ENCODE measurements around the gene H2BW2. TPM values are rescaled to one million over a fixed set of nuclear protein-coding genes. Genes with fewer than 3 reads are reported as not detected.
"Not testable (repeated sequence)": the region's sequence is repeated elsewhere in the genome, so short reads cannot be mapped to it uniquely, and the experiment has no call there.

H2BW2 gene
- total RNA-seq: not detected in 2 replicates

- TF ChIP-seq CTCF (conservative IDR thresholded peaks at IDR 0.05; ENCODE audit: low read depth, low read length): no peak
- no peak for DNase-seq (ENCODE audit: low read depth)
- no peak within 1 kb of the TSS for H3K4me3 ChIP-seq (ENCODE audit: low read depth, low read length)
Observed at GRCh38 chrX:104039689-104040505, at the start of gene H2BW2. Gene H2BW2 (plus strand): TSS chrX:104039956. CDS start chrX:104039995, 39 bp downstream.

GRCh38 chrX:103999234-103999633 lies 40.5 kb upstream of the H2BW2 start:
- DNase-seq (ENCODE audit: low read depth): no peak
- H3K4me3 ChIP-seq (ENCODE audit: low read depth, low read length): no peak overlapping the region
- TF ChIP-seq CTCF (conservative IDR thresholded peaks at IDR 0.05; ENCODE audit: low read depth, low read length): no peak

DNA sequence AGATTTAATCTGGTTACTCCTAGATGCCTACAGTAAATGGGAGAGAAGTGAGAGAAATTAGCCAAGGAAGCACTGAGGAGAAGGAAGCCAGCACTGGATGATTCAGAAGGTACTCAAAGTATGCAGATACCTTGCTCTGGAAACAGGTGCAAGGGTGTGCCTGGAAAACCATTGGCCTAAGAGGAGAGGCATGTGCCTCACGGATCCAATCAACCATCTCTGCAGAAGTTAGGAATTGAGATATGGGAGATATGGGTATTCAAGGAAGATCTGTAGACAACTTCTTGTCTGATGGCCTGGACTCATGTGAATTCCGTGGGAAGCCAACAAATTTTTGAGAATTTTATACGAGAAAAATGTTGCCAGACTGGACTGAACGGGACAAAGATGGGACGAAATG lies 30.9 kb upstream of the H2BW2 start:
- no peak for TF ChIP-seq CTCF (conservative IDR thresholded peaks at IDR 0.05; ENCODE audit: low read depth, low read length)
- no peak for DNase-seq (ENCODE audit: low read depth)
- H3K4me3 ChIP-seq (ENCODE audit: low read depth, low read length): no peak overlapping the region

DNA sequence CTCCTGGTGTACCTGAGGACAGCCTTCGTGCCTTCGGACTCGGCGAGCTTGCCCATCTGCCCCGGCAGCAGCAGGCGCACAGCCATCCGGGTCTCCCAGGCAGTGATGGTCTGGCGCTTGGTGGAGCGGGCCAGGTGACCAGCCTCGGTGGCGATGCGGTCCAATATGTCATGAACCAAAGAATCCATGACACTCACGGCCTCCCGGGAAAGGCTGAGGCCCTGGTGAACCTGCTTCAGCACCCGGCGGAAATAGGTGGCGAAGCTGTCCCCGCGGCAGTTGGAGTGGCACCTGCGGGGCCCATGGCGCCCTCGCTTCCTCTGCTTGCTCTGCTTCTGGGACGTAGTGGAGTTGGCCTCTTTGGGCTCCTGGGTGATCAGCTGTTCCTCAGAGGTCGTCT lies 26.6 kb upstream of the H2BW2 start:
- no peak for TF ChIP-seq CTCF (conservative IDR thresholded peaks at IDR 0.05; ENCODE audit: low read depth, low read length)
- no peak overlapping the region for H3K4me3 ChIP-seq (ENCODE audit: low read depth, low read length)
- no peak for DNase-seq (ENCODE audit: low read depth)

DNA sequence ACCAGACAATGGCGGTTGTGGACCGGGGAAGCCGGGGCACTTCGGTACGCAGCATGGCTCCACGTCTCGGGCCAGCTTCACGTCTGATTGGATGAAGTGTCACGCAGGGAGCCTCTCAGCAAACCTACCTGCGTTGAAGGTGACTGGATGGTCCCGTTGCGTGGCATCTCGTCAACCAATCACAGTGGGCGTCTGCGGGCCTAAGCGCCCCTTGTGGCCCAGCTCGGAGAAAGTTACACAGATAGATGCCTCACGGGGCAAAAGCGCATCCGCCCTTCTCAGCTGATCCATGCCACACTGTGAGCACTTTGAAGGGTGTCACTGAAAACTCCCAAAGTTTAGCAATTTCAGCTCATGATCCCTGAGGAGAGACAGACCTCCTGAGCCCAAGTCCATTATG lies 26.1 kb upstream of the H2BW2 start, which contains the start of gene H2BW1:
TSS of gene H2BW1 (minus strand) at position 103 of the 400 bp plus-strand sequence. CDS start 132 bp downstream, outside the sequence.
- TF ChIP-seq CTCF (conservative IDR thresholded peaks at IDR 0.05; ENCODE audit: low read depth, low read length): no peak
- H3K4me3 ChIP-seq (ENCODE audit: low read depth, low read length): no peak within 1 kb of the TSS
- DNase-seq (ENCODE audit: low read depth): no peak

DNA sequence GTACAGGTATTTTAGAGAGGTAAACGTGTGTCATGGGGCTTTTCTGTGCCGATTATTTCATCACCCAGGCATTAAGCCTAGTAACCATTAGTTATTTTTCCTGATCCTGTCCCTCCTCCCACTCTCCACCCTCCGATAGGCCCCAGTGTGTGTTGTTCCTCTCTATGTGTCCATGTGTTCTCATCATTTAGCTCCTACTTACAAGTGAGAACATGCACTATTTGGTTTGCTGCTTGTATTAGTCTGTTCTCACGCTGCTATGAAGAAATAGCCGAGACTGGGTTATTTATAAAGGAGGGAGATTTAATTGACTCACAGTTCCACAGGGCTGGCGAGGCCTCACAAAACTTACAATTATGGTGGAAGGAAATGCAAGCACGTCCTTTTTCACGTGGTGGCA lies 24.2 kb upstream of the H2BW2 start:
- not testable (repeated sequence) for DNase-seq (ENCODE audit: low read depth); H3K4me3 ChIP-seq (ENCODE audit: low read depth, low read length)

- no peak for DNase-seq (ENCODE audit: low read depth)
- TF ChIP-seq CTCF (conservative IDR thresholded peaks at IDR 0.05; ENCODE audit: low read depth, low read length): no peak
- no peak overlapping the region for H3K4me3 ChIP-seq (ENCODE audit: low read depth, low read length)
Observed at GRCh38 chrX:104018126-104018525, 21.6 kb upstream of the H2BW2 start.
